Measurements from ENCODE around the gene MBOAT7. TPM values are rescaled to one million over a fixed set of nuclear protein-coding genes. Genes with fewer than 3 reads are reported as not detected.

MBOAT7 gene
- total RNA-seq, 1 experiment from 2014 or later: 100 TPM

DNA sequence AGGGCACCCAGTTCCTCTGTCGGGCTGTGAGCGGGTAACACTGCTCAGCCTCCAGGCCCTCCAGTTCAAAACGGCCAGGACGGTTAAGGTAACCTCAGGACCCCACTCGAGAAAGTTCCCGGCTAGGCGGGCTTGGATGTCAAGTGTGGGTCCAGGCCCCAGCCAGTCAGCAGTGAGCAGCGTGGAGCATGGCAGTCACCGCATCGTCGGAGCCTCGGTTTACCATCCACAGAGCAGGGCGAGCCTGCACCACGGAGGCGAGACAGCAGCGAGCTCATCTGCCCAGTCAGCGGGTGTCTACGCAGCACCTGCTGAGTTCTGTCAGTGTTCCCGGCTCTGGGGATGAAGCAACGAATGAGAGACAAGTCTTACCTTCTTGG is 59.8 kb downstream of the MBOAT7 start:
- H3K23ac ChIP-seq (ENCODE audit: insufficient read length, low read depth, low read length): no peak overlapping the region
- H3K56ac ChIP-seq (ENCODE audit: insufficient read length, low read depth, low read length): no peak overlapping the region
- H3K9me3 Mint-ChIP-seq: peaks cover 11 to 12% of the 10 kb centered on the region in 2 experiments
- H2BK20ac ChIP-seq (ENCODE audit: low read depth, low read length, poor library complexity, severe bottlenecking): no peak overlapping the region
- H3K36me3 Mint-ChIP-seq (ENCODE audit: insufficient read depth in 1 of 3, low read depth in 3 of 3): peaks cover 31 to 75% (median 62%) of the 10 kb centered on the region in 3 experiments
- no peak overlapping the region for H3K4ac ChIP-seq (ENCODE audit: low read depth, low read length)
- no peak overlapping the region for H2BK15ac ChIP-seq (ENCODE audit: low read depth, low read length)
- no peak for DNase-seq
- H3K18ac ChIP-seq (ENCODE audit: insufficient read length, low read depth, low read length): no peak overlapping the region
- TF ChIP-seq, protein P1, sequence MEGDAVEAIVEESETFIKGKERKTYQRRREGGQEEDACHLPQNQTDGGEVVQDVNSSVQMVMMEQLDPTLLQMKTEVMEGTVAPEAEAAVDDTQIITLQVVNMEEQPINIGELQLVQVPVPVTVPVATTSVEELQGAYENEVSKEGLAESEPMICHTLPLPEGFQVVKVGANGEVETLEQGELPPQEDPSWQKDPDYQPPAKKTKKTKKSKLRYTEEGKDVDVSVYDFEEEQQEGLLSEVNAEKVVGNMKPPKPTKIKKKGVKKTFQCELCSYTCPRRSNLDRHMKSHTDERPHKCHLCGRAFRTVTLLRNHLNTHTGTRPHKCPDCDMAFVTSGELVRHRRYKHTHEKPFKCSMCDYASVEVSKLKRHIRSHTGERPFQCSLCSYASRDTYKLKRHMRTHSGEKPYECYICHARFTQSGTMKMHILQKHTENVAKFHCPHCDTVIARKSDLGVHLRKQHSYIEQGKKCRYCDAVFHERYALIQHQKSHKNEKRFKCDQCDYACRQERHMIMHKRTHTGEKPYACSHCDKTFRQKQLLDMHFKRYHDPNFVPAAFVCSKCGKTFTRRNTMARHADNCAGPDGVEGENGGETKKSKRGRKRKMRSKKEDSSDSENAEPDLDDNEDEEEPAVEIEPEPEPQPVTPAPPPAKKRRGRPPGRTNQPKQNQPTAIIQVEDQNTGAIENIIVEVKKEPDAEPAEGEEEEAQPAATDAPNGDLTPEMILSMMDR (conservative IDR thresholded peaks at IDR 0.05): no peak
- no peak overlapping the region for H3K27ac ChIP-seq (ENCODE audit: insufficient read length, low read depth, low read length)
- no peak overlapping the region for H4K91ac ChIP-seq (ENCODE audit: insufficient read length, low read depth, low read length)
- no CpG with 5 or more reads among the region's 20 CpGs for WGBS (ENCODE audit: extremely low coverage, insufficient read length, low lambda C conversion rate)
- H4K20me1 ChIP-seq (ENCODE audit: control insufficient read depth, insufficient read depth, insufficient read length): peaks cover 3% of the 10 kb centered on the region
- H4K8ac ChIP-seq (replicated peaks; ENCODE audit: insufficient read length, low read depth, low read length): no peak overlapping the region
- peaks cover 4% of the 10 kb centered on the region in 2 experiments; a peak in 2 of 4 replicates for H3K4me1 Mint-ChIP-seq
- no peak overlapping the region for H3K27ac Mint-ChIP-seq
- H2AFZ ChIP-seq (ENCODE audit: low read length): no peak overlapping the region
- H2BK12ac ChIP-seq (ENCODE audit: insufficient read length, low read depth, low read length): no peak overlapping the region
- no peak overlapping the region for H4K5ac ChIP-seq (ENCODE audit: insufficient read length, low read depth, low read length)
- no peak overlapping the region for H2AK5ac ChIP-seq (ENCODE audit: insufficient read length, low read length)
- H3K4me2 ChIP-seq (ENCODE audit: insufficient read depth, insufficient read length, low read length): no peak overlapping the region
- H3K79me2 ChIP-seq (ENCODE audit: insufficient read depth, low read length): no peaks in the 10 kb centered on the region
- peaks cover 1% of the 10 kb centered on the region; the same call in 1 of the 2 replicates for H3K27me3 Mint-ChIP-seq (ENCODE audit: low read depth)
- H3K4me1 ChIP-seq (ENCODE audit: insufficient read depth, low read length): no peaks in the 10 kb centered on the region
- H3K9ac ChIP-seq (ENCODE audit: extremely low read depth, insufficient read length, low read length): no peak overlapping the region
- peaks cover 4% of the 10 kb centered on the region for H3K9me3 ChIP-seq (ENCODE audit: control insufficient read depth, low read depth, low read length)
- H3K14ac ChIP-seq (ENCODE audit: insufficient read depth, low read length): no peak overlapping the region
- no peak overlapping the region for H2BK5ac ChIP-seq (ENCODE audit: insufficient read length, low read length)
- H3K79me1 ChIP-seq (ENCODE audit: insufficient read depth, low read depth, low read length, poor library complexity, severe bottlenecking): peaks cover 4% of the 10 kb centered on the region
- no peak overlapping the region for H3K4me3 Mint-ChIP-seq
- no peaks in the 10 kb centered on the region for H3K27me3 ChIP-seq (ENCODE audit: insufficient read depth, low read length)
- H3T11ph ChIP-seq (ENCODE audit: low read length): no peak overlapping the region
- peaks cover 4% of the 10 kb centered on the region for H3K23me2 ChIP-seq (ENCODE audit: insufficient read length, low read depth, low read length, poor library complexity, severe bottlenecking)
- no peak overlapping the region for H2BK120ac ChIP-seq (ENCODE audit: low read depth, low read length, poor library complexity, severe bottlenecking)

All from H9 (cell line).